NCI-H345 treated with DMSO at 0.1 percent for 48 hours (cell line): Measurements from ENCODE around the gene TLL2.

Source experiments
- DNase-seq: peaks from one replicate; lab custom pipeline; 2025; ENCODE audit not compliant: unreplicated experiment; lab: John Stamatoyannopoulos, UW

TLL2 gene

DNA sequence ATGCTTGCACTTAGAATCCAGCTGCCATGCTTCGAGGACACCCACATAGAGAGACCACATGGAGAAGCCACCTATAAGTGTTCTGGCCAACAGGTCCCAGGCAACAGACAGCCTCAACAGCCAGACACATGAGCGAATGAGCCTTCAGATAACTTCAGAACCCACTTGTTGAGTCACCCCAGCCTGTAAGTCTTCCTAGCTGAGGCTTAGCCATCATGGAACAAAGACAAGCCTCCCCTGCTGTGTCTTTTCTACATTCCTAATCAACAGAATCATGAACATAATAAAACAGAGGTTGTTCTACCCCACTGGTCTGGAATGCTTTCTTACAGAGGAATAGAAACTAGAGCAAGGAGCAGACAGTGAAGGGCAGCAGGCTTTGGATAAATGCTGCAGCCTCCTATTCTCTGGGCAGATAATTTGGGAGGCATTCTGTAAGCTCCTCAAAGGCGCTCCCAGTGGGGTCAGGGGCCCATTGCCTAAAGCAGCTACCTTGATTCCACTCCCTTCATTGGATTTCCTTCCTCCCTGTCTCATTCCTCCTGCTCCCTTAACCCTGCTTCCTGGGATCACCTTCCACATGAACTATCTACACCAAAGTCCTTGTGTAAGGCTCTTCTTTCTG lies 4.6 kb downstream of the TLL2 start:
- DNase-seq: no peak

DNA sequence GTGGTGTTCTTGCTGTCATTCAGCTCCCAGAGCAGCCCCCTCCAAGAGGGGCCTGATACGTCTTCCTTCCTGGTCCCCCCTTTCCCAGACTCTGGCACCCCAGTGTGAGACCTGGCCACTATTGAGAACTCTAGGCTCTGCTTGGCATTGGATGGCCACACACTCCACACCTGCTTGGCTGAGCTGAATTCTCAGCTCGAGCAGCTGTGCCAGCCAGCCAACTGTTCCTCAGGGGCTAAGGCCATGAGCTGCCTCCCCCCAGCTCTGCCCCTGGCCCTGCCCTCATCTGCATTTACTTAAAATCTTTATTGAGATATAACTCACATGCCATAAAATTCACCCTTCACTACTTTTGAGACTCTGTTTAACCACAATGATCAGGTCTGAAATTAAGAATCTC lies 6.7 kb downstream of the TLL2 start:
- DNase-seq: no peak

GRCh38 chr10:96505150-96506136 lies 8.3 kb downstream of the TLL2 start:
- DNase-seq: no peak

DNA sequence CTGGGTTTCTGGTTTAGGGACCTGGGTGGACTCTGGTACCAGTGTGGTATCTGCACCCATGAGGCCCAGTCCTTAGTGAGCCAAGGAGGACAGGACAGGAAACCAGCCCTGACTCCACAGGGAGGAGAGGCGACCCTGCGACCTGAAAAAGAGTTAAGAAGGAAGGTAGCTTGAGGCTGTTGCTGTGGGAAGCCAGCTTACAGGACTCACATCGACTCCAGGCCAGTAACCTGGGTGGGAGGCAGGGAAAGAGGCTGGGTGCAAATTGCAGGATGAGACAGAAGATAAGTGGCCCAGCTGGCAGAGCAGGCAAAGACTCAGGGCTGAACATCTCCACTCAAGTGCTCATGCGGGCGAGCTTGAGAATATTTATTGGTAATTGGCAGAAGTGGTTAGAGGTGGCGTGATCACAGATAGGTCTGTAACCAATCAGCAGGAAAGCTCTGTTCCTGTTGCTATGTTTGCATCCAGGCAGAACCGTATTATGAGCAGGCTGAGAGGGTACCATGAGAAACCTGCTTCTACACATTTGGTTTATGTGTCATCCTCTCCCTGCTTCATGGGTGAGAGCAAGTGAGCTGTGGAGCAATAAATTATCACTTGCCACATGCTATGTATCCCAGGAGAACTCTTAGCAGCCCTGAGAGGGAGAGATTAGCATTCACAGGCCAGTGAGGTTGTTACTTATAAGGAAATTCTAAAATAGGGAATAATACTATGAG lies 11.0 kb downstream of the TLL2 start:
- peak; percentile 90 for DNase-seq

- DNase-seq: no peak
These were observed 11.7 kb downstream of the TLL2 start for GRCh38 chr10:96501985-96502384.

DNA sequence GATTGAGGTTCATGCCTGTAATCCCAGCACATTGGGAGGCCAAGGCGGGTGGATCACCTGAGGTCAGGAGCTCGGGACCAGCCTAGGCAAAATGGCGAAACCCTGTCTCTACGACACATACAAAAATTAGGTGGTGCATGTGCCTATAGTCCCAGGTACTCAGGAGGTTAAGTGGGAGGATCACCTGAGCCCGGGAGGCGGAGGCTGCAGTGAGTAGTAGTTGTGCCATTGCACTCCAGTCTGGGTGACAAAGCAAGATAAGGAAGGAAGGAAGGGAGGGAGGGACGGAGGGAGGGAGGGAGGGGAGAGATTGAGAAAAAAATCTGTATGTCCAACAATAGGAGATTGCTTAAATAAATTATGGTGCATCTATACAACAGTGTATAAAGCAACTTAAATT lies 13.2 kb downstream of the TLL2 start:
- DNase-seq: no peak

DNA sequence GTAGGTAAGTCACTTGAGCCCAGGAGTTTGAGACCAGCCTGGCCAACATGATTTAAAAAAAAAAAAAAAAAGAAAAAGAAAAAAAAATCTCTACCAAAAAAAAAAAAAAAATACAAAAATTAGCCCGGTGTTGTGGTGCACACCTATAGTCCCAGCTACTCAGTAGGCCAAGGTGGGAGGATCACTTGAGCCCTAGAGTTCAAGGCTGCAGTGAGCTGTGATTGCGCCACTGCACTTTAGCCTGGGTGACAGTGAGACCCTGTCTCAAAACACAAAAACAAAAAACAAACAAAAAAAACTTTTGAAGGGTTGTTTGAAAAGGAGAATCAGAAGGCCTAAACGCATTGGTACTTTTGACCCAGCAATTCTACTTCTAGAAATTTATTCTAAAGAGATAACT lies 13.7 kb downstream of the TLL2 start:
- no peak for DNase-seq

- DNase-seq: no peak
These were observed 16.3 kb downstream of the TLL2 start for GRCh38 chr10:96497391-96497790.

GRCh38 chr10:96496281-96496925 lies 17.3 kb downstream of the TLL2 start:
- no peak for DNase-seq

DNA sequence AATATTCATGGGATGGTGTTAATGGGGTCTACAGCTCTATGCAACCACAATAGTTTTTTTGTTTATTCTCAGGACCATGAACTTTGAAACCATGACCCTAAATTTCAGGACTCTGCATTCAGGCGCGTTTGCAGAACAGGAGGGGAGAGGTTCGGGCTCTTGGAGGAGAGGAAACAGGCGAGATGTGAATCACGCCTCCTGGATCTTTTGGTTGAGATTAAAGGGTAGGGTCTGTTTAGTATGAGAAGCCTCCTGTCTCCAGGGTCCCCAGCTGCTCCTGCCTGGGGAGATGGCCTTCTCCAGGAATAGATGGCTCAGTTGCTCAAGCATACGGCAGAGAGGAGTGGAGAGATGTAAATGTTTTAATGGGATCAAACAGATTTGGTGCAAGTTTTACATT lies 18.2 kb downstream of the TLL2 start:
- no peak for DNase-seq

DNA sequence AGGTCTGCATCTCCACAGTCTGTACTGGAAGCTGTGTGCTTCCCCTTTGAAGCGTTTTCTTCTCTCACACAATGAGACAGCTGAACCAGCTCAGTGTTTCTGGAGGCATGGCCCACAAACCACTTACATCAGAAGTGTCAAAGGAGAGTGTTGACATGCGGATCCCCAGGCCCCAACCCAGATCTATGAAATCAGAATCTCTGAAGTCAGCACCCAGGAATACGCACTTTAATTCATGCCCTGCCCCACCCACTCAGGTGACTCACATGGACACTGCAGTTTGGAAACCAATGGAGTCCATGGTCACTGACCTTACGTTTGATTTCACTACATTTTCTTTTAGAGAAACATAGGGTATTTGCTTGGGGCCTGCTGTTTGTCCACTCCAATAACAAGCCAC lies 19.0 kb downstream of the TLL2 start:
- no peak for DNase-seq

- DNase-seq: no peak
These were observed 19.7 kb downstream of the TLL2 start for GRCh38 chr10:96493871-96494525.

DNA sequence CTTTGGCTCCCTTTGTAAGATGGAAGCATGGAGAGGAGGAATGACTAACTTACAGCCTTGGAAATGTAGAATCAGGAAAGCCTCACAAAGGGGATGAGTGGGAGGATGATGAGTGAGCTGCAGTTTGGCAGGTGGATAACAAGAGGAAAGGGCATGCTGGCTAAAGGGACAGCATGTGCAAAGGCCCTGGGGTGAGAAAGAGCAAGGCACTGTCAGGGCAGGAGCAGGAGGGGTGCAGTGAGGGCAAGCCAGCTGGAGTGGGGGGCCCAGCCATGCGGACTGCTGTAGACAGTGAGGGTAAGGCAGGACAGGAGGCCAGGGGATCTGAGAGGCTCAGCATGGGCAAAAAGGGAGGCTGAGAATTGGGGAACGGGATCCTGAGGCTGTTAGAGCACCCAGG lies 20.5 kb downstream of the TLL2 start:
- no peak for DNase-seq

DNA sequence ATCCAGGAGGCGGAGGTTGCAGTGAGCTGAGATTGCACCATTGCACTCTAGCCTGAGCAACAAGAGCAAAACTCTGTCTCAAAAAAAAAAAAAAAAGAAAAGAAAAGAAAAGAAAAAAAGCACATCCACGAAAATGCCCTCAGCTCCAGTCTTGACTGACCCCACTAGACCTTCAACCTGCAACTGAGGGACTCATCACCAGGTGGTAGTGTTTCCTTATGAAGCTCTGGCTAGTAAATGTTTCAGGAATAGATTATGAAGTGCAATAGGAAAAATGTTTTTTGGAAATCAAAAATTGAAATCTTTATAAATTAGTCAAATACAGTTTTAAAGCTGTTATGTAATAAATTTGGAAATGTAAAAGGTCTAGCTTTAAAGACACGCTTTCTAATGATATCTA lies 22.4 kb downstream of the TLL2 start:
- no peak for DNase-seq

DNA sequence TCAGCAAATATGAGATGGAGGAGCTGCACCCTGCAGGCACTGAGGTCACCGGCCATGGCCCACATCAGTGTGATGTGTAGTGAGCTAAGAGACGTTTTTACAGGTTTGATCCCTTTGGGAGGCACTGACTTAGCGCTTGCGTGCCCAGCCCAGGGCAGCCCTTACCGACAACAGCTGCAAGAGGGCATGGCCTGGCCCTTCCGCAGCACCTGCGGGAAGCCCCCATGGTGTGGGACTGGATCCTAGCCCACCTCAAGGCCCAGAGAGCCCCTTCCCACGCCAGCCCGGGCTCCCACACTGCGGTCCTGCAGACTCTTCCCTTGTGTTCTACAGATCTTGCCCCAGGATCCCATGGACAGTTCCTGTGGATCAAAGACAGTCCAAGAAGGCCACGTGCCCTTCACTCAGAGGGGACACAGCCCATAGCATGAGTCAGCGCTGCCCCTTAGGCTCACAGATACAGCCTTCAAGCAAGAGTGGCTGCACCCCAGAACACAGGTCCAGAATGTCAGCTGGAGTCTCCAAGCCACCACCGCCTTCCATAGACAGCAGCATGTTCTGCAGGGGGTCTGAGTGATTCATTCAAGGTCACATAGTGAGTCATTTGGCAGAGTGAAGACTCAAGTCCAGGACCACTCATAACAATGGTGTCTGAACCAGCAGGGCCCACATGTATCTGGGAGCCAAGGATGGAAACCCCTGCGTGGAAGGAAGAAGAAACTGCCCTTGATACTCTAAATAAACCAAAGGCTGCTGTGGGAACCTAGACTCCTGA lies 25.4 kb downstream of the TLL2 start:
- no peak for DNase-seq

- DNase-seq: no peak
These were observed 30.7 kb downstream of the TLL2 start for GRCh38 chr10:96482815-96483588.

DNA sequence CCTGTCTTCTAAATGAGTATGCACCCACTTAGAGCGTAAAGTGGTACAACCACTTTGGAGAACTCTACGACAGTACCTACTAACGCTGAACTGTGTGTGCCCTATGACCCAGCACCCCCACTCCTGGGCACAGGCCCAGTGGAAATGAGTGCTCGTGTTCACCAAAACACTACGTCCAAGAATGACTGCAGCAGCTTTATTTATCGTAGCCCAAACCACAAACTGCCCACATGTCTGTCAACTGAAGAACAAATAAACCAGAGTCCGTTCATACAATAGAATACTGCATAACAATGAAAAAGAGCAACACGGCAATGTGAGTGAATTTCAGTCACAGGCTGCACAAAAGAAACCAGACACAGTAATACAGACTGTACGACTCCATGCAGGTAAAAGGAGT lies 35.4 kb downstream of the TLL2 start:
- DNase-seq: no peak

DNA sequence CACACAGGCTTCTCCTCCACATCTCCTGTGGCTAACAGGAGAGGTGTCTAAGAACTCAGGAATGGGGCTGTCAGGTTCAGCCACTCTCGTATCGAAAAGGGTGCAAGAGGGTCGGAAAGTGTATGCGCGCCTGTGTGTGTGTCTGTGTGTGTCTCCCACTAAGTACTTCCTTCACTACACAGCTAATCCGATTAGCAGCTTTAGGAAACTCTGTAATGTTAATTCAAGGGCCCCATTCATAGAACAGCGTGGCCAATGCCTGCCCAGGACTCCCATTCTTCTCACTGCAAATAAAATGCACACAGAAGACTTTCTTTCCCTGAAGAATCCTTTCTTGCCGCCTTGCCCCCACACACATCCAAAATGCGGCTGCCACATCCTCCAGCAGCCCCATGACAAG lies 39.9 kb downstream of the TLL2 start:
- no peak for DNase-seq

- no peak for DNase-seq
These were observed 43.5 kb downstream of the TLL2 start for GRCh38 chr10:96470116-96470743.
